GM18520 (cell line): ENCODE data around the gene PANX1.

Experiments used
- ATAC-seq: cut with Tn5 transposase; IDR thresholded peaks from one replicate; pipeline ENCODE4 v1.9.1; 2021; ENCODE audit not compliant: unreplicated experiment

Gene PANX1

DNA sequence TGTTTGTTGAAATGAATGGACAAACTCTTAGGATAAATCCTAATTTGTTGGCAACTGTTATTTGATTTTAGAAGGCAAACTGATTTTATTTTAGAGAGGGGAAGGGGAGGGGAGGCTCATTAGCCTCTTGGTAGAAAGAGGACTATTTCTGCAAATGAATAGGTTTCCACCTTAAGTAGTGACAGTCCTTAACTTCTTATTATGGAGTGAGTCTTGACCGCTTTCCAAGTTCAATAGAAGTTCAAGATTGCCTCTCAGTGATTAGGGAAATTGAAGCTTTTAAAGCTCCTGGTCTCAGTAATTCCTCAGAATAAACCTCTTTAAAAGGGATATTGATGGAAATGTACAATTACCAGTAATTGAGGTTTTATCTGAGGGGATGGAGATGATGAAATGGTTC is 55.7 kb downstream of the PANX1 start:
- no peak for ATAC-seq

GRCh38 chr11:94184846-94185245 is 56.2 kb downstream of the PANX1 start:
- no peak for ATAC-seq

DNA sequence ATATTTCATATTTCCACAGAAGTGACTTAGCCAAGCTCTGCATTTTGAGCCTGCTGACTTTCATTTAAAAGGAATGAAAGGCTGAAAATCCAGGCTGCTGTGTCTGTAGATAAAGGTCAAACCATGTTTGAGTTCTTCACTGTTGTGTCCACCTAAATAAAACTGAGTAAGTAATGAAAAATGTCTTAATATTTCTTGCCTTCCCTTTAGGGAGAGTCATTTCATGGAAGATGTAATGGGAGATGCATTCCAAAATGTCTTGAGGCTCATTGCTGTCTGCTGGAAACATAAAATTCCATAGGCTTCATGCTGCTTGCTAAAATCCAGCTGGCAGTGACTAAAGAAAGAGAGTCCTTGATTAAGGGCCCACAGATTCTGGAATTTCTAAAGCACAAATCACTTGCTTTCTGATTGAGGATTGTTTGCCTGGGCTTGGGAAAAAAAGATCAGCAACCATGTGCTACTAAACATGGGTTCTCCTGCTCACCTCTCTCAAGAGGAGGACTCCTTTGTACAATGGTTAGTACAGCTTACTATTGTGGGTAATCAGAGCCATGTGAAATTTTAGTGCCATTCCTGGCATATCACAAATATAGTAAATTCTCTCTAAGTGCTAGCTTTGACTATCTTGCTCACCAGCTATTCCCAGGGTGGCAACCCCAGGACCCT is 56.9 kb downstream of the PANX1 start:
- ATAC-seq = no peak

DNA sequence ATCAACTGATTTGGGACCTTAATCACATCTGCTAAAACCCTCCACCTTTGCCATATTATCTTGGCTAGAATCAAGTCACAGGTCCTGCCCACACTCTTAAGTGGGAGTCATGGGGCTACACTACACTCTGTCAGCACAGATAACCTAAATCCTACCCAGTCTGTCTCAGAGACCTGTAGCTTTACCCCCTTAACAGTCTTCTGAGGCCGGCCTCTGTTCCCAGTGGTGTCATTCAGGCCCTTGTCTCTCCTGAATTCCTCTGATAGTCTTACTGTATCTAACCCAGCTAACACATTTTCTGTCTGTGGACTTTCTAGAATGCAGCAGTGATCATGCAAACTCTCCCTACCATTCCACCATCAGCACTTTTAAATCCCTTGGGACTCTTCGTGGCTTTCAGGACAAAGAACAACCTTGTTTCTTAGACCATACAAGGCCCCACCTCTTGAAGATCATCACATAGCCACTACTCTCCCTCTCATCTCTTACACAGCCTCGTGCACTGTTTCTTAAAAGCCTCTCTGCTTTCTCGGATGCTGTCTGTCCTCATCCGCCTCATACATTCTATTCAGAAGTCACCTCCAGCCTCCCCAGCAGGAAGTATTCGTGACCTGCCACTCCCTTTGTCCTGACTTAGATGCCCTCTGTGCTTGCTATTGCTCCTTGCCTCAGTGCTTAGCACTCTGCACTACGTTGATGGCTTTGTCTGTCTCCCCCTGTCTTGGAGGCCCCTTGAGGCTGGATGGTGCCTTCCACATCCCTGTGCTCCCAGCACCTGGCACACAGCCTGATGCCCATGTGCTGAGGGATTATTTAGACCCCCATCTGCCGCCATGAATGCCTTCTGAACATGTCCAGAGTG is 57.9 kb downstream of the PANX1 start:
- ATAC-seq = no peak

DNA sequence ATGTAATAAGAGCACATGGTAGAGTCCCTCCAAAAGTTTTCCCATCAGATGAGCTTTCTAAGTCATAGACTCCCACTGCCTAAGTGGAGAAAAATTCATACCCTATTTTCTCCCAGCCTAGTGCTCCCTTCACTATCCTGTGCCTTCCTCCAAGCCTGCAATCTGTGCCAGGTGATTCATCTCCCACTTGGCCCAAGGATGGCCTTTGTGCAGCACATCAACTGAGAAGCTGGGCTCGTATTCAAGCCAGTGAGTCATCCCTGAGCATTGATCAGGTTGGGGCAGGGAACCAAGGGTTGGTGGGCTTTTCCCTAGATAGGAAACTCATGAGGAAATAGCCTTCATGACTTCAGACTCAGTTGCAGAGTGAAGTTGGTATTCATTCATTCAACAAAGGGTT is 64.6 kb downstream of the PANX1 start:
- no peak for ATAC-seq

GRCh38 chr11:94194712-94195111 is 66.1 kb downstream of the PANX1 start:
- no peak for ATAC-seq

GRCh38 chr11:94196363-94196762 is 67.7 kb downstream of the PANX1 start:
- ATAC-seq = no peak

- ATAC-seq = no peak
Measured at GRCh38 chr11:94198718-94199117, 70.1 kb downstream of the PANX1 start.

DNA sequence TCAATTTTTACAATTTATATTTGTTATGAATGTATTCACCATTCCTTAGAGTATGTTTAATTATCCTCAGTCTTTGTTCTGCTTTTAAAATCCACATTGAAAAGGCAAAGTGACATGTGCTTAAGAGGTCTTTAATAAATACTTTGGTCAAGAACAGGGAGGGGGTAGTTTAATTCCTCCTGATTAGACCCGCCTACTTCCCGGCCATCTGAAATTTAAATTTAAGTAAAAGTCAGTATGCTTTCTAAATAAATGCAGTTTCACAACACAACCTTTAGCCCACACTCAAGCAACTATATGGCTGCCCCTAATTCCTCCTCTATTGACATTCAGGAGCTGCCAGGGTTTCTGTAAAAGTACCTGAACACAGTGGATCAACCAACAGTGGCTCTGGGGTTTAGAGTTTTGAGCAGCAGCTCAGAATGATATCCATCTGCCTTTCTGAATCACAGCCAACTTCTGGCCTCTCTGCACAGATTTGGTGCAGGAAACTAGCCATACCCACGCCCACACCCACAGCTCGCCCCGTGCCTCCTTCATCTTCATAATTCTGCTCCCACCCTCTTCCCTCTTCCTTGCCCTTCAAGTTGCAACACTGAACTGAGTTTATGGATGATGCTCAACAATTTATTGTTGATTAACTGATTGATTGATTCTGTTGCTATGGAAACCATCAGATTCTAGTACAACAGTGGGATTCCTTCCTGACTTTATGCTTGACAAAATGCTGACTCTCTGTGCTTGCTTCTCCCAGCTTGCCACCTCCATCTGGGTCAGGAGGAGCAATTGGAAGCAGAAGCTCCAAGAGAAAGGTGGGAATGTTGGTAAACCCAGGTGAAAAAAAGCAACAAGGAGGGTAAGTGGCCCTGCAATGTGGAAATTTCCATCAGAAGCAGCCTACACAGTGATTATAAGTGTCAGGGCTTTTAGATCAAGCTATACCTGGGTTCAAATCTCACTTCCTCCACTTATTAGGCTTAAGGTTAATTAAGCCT is 70.8 kb downstream of the PANX1 start:
- ATAC-seq = no peak

DNA sequence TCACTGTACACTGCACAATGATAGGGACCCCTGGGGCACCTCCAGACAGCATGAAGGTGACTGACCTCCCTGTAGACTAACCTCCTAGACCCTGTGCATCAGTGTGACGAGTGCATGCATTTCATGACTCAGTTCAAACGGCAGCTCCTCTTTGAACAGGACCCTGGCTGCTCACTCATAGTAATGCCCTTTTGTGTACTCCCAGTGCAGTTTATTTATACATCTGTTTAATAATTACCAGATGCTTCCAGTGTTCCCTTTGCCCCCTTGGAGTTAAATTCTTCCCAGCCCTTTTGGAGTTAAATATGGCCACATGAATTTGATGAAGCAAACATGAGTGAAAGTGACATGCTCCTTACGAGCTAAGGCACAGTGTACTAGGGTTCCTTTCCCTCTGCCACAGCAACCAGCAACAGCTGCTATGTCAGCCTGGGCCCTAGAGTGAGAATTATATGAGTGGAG is 72.4 kb downstream of the PANX1 start:
- ATAC-seq = no peak

- ATAC-seq = no peak
Measured at GRCh38 chr11:94203070-94203469, 74.4 kb downstream of the PANX1 start.

DNA sequence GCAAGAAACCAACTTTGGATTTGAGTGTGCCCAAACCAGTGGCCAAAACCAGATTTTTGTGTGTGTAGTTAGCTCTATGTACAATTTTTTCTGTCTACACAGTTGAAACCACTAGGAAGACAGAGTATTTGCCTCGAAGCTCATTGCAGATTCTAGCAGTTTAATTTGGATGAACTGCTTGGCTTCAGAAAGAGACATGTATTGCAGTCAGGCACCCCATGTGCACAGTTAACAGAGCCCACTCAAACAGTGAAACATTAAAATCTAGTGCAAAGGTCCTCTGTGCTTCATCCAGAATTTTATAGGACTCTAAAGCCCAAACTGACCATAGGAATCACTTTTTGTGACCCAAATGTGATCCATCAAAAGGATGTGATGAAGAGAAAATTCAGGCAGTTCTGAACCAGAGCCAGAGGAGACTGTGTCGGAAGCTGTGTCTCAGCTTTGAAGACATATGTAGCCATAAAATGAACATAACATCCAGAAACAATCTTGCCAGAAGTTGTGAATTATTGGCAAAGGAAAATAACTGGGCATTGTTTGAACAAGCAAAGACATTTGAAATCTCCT is 82.7 kb downstream of the PANX1 start:
- ATAC-seq = no peak

GRCh38 chr11:94212898-94213297 is 84.3 kb downstream of the PANX1 start:
- no peak for ATAC-seq

GRCh38 chr11:94217705-94218104 is 89.1 kb downstream of the PANX1 start:
- no peak for ATAC-seq

GRCh38 chr11:94218372-94218771 is 89.7 kb downstream of the PANX1 start:
- ATAC-seq = no peak

DNA sequence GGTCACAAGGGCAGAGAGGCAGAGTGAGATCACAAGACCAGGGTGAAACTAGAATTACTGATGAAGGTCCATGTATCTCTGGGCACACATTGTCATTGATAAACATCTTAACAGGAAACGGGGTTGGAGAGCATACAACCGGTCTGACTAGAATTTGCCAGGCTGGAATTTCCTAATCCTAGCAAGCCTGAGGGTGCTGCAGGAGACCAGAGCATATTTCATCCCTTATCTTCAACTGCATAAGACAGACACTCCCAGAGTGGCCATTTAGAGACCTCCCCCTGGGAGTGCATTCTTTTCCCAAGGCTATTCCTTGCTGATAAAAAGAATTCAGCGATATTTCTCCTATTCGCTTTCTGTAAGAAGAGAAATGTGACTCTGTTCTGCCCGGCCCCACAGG is 91.1 kb downstream of the PANX1 start:
- ATAC-seq = no peak

- no peak for ATAC-seq
Measured at GRCh38 chr11:94224078-94224477, 95.4 kb downstream of the PANX1 start.
